Astrocyte (in vitro differentiated cells and primary cell): ENCODE results near the gene PPP1R2. TPM values are rescaled to one million over a fixed set of nuclear protein-coding genes. Genes with fewer than 3 reads are reported as not detected.

Source experiments
- DNase-seq: peaks from one replicate; pipeline ENCODE4 v3.0.0-alpha.2; 2010; ENCODE audit warnings: low read depth
- FAIRE-seq: peaks from 2 replicates; lab custom pipeline; 2011; peaks lifted over from hg19 to GRCh38; lab: Jason Lieb, UNC
- H2AFZ ChIP-seq: 2 replicates; pipeline ENCODE4 v1.6.0; 2012; ENCODE audit warnings: low read depth, low read length, inconsistent platforms
- H3K27ac ChIP-seq: 2 replicates; pipeline ENCODE4 v1.5.1; 2011; ENCODE audit warnings: low read depth, low read length, inconsistent platforms
- H3K27me3 ChIP-seq: 2 replicates; pipeline ENCODE4 v1.6.0; 2011; ENCODE audit warnings: low read length, inconsistent platforms; ENCODE audit not compliant: insufficient read depth
- H3K36me3 ChIP-seq: 2 replicates; pipeline ENCODE4 v1.5.1; 2011; ENCODE audit warnings: low read length, inconsistent platforms; ENCODE audit not compliant: insufficient read depth
- H3K4me1 ChIP-seq: 2 replicates; pipeline ENCODE4 v1.5.1; 2011; ENCODE audit warnings: low read length, inconsistent platforms; ENCODE audit not compliant: insufficient read depth
- H3K4me2 ChIP-seq: 2 replicates; pipeline ENCODE4 v1.6.0; 2012; ENCODE audit warnings: low read length, inconsistent platforms
- H3K4me3 ChIP-seq: 2 replicates; pipeline ENCODE4 v1.5.1; 2011; ENCODE audit warnings: low read depth, mild to moderate bottlenecking, low read length, inconsistent platforms; ENCODE audit not compliant: insufficient read depth
- H3K79me2 ChIP-seq: 2 replicates; pipeline ENCODE4 v1.6.0; 2012; ENCODE audit warnings: mild to moderate bottlenecking, low read length, inconsistent platforms; ENCODE audit not compliant: insufficient read depth
- H3K9ac ChIP-seq: 2 replicates; pipeline ENCODE4 v1.6.0; 2012; ENCODE audit warnings: mild to moderate bottlenecking, low read length, inconsistent platforms
- H3K9me3 ChIP-seq: 2 replicates; pipeline ENCODE4 v1.5.1; 2012; ENCODE audit warnings: low read depth, mild to moderate bottlenecking, low read length, inconsistent platforms; ENCODE audit not compliant: insufficient read depth
- H4K20me1 ChIP-seq: 2 replicates; pipeline ENCODE4 v1.6.0; 2012; ENCODE audit warnings: low read length, inconsistent platforms; ENCODE audit not compliant: insufficient read depth
- H3K27ac Mint-ChIP-seq: one replicate; pipeline ENCODE4 v1.8.0; 2021; ENCODE audit warnings: mild to moderate bottlenecking, mixed read lengths; ENCODE audit not compliant: unreplicated experiment
- H3K27me3 Mint-ChIP-seq: one replicate; pipeline ENCODE4 v1.8.0; 2021; ENCODE audit warnings: low read depth, mixed read lengths; ENCODE audit not compliant: unreplicated experiment
- H3K36me3 Mint-ChIP-seq: one replicate; pipeline ENCODE4 v1.8.0; 2021; ENCODE audit warnings: low read depth, mixed read lengths; ENCODE audit not compliant: unreplicated experiment
- H3K4me1 Mint-ChIP-seq: one replicate; pipeline ENCODE4 v1.8.0; 2021; ENCODE audit warnings: low read depth, mixed read lengths; ENCODE audit not compliant: unreplicated experiment
- H3K4me3 Mint-ChIP-seq: one replicate; pipeline ENCODE4 v1.8.0; 2021; ENCODE audit warnings: mild to moderate bottlenecking, moderate library complexity, mixed read lengths; ENCODE audit not compliant: unreplicated experiment
- H3K9me3 Mint-ChIP-seq: one replicate; pipeline ENCODE4 v1.8.0; 2021; ENCODE audit warnings: mild to moderate bottlenecking, mixed read lengths; ENCODE audit not compliant: unreplicated experiment
- CTCF ChIP-seq: IDR thresholded peaks from 2 replicates; pipeline ENCODE4 v1.5.1; 2011; ENCODE audit warnings: low read depth, mild to moderate bottlenecking, inconsistent platforms, low read length, moderate library complexity; ENCODE audit not compliant: insufficient read depth
- EZH2 ChIP-seq: IDR thresholded peaks from 2 replicates; pipeline ENCODE4 v1.6.1; 2012; ENCODE audit warnings: mild to moderate bottlenecking, low read length, inconsistent platforms; ENCODE audit not compliant: insufficient read depth
- total RNA-seq: library from RNA; stranded (reverse); gene quantifications from 2 replicates; pipeline ENCODE4 v1.2.1, GENCODE V29; 2021

PPP1R2 gene
- total RNA-seq, 1 donor from 2014 or later = 34.5 TPM

- DNase-seq (no peak), FAIRE-seq (no peak)
- H3K4me1 ChIP-seq = no peaks in the 10 kb centered on the region
- no peak overlapping the region for H3K27ac Mint-ChIP-seq
- no peak overlapping the region for H3K4me2 ChIP-seq
- no peak overlapping the region for H3K4me3 ChIP-seq
- no peaks in the 10 kb centered on the region for H3K36me3 ChIP-seq
- H3K27me3 Mint-ChIP-seq = peaks cover 13% of the 10 kb centered on the region
- TF ChIP-seq EZH2 (no peak), CTCF (no peak)
- H3K27ac ChIP-seq = no peak overlapping the region
- H3K4me3 Mint-ChIP-seq = no peak overlapping the region
- no peaks in the 10 kb centered on the region for H3K9me3 ChIP-seq
- H3K9ac ChIP-seq = no peak overlapping the region
- H3K4me1 Mint-ChIP-seq = peaks cover 4% of the 10 kb centered on the region
- peaks cover 16% of the 10 kb centered on the region for H3K27me3 ChIP-seq
- peaks cover 13% of the 10 kb centered on the region for H3K9me3 Mint-ChIP-seq
- no peak overlapping the region for H2AFZ ChIP-seq
- H4K20me1 ChIP-seq = no peaks in the 10 kb centered on the region
- H3K79me2 ChIP-seq = no peaks in the 10 kb centered on the region
- H3K36me3 Mint-ChIP-seq = no peaks in the 10 kb centered on the region
These were observed 44.7 kb upstream of the PPP1R2 start for GRCh38 chr3:195587824-195588223.

- no peak overlapping the region for H3K9ac ChIP-seq
- Mint-ChIP-seq H3K4me3 (no peak overlapping the region), H3K4me1 (peaks cover 4% of the 10 kb centered on the region), H3K9me3 (peaks cover 10% of the 10 kb centered on the region), H3K27me3 (peaks cover 9% of the 10 kb centered on the region), H3K27ac (no peak overlapping the region), H3K36me3 (no peaks in the 10 kb centered on the region)
- DNase-seq = no peak
- H3K9me3 ChIP-seq = no peaks in the 10 kb centered on the region
- no peak overlapping the region for H2AFZ ChIP-seq
- H3K4me2 ChIP-seq = no peak overlapping the region
- H3K27me3 ChIP-seq = peaks cover 16% of the 10 kb centered on the region
- H3K4me3 ChIP-seq = no peak overlapping the region
- no peaks in the 10 kb centered on the region for H3K4me1 ChIP-seq
- no peak for TF ChIP-seq EZH2
- no peak for TF ChIP-seq CTCF
- H3K79me2 ChIP-seq = no peaks in the 10 kb centered on the region
- no peak overlapping the region for H3K27ac ChIP-seq
- H4K20me1 ChIP-seq = no peaks in the 10 kb centered on the region
- no peaks in the 10 kb centered on the region for H3K36me3 ChIP-seq
- no peak for FAIRE-seq
These were observed 44.3 kb upstream of the PPP1R2 start for GRCh38 chr3:195587406-195587805.

DNA sequence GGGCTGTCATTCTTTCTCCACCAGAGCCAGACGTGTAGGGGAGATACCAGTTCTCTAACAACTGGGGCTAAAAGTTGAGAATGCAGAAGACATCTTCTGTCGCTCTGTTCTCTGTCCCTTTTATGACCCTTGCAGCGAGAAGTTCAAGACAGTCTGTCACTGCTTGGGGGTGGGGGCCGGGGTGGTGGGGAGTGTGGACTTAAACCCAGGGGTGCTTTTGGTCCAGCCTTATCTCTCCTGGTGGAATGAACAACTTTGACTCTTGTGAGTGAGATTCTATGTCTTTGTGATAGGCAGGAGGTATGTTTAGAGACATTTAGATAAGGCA, 41.4 kb upstream of the PPP1R2 start:
- no peaks in the 10 kb centered on the region for H3K79me2 ChIP-seq
- Mint-ChIP-seq H3K27me3 (no peaks in the 10 kb centered on the region), H3K27ac (no peak overlapping the region), H3K36me3 (no peaks in the 10 kb centered on the region), H3K4me3 (no peak overlapping the region), H3K4me1 (peaks cover 16% of the 10 kb centered on the region), H3K9me3 (no peaks in the 10 kb centered on the region)
- peaks cover 9% of the 10 kb centered on the region for H3K27me3 ChIP-seq
- H3K4me2 ChIP-seq = no peak overlapping the region
- no peak overlapping the region for H2AFZ ChIP-seq
- H3K9me3 ChIP-seq = no peaks in the 10 kb centered on the region
- H4K20me1 ChIP-seq = no peaks in the 10 kb centered on the region
- FAIRE-seq (no peak), DNase-seq (no peak)
- H3K36me3 ChIP-seq = no peaks in the 10 kb centered on the region
- no peak overlapping the region for H3K4me3 ChIP-seq
- H3K4me1 ChIP-seq = no peaks in the 10 kb centered on the region
- TF ChIP-seq CTCF = no peak
- TF ChIP-seq EZH2 = no peak
- H3K27ac ChIP-seq = no peak overlapping the region
- H3K9ac ChIP-seq = no peak overlapping the region
